ENCODE results near the gene FBXO5. TPM values are rescaled to one million over a fixed set of nuclear protein-coding genes. Genes with fewer than 3 reads are reported as not detected.

Gene FBXO5
- total RNA-seq, 1 experiment from 2014 or later = 48.1 TPM

- DNase-seq (ENCODE audit: low spot score) = peak; percentile 75
Measured at GRCh38 chr6:152952045-152952444, 30.8 kb downstream of the FBXO5 start.

DNA sequence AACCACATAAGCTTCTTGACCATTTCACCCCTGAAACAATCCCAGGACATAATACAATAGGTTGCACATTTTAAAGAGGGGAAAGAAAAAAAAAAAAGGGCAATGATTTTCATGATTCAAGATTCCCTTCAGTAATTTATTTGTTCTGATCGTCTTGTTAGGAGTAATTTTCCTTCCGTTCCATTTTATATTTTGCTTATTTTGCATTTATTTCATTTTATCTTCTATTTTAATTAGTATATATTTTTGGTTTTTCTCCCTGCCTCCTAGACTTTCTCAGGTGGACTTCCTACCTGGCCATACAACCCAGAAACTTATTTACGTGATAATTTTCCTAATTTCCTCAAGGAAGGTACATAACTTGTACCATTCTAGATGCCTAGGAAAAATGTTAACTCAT is 32.6 kb downstream of the FBXO5 start:
- DNase-seq (ENCODE audit: low spot score) = no peak

DNA sequence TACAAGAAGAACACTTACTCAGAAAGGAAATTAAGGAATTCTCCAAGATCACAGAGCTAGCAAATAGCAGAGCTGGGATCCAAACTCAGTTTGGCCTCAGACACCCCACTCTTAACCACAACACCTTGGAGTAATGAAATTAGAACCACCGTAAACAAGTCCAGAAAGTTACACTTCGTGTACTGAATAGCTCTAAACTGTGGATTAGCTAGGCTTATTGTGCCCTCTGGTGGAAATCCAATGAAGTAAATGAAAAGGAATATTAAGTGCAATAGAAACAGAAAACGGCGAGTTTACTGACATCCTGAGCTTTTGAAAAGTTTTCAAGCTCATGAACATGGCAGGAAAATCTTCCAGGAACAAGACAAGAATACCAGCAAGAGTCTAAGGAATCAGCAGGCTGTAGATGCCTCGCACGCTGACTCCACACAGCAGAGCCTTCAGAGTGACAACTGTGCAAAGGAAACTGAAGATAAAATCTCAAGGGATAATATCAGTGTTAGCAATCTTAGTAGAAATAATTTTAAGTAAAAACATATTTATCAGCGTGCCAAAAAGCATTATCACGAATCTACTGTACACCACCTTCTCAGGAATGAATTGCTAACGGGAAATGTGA is 34.6 kb downstream of the FBXO5 start:
- peak; percentile 55 for DNase-seq (ENCODE audit: low spot score)

- DNase-seq (ENCODE audit: low spot score) = no peak
Measured at GRCh38 chr6:152946995-152947394, 35.8 kb downstream of the FBXO5 start.

- DNase-seq (ENCODE audit: low spot score) = no peak
Measured at GRCh38 chr6:152946484-152946883, 36.4 kb downstream of the FBXO5 start.

- DNase-seq (ENCODE audit: low spot score) = no peak
Measured at GRCh38 chr6:152943260-152943897, 39.5 kb downstream of the FBXO5 start.

GRCh38 chr6:152942319-152942869 is 40.4 kb downstream of the FBXO5 start:
- no peak for DNase-seq (ENCODE audit: low spot score)

GRCh38 chr6:152941746-152942145 is 41.1 kb downstream of the FBXO5 start:
- no peak for DNase-seq (ENCODE audit: low spot score)

DNA sequence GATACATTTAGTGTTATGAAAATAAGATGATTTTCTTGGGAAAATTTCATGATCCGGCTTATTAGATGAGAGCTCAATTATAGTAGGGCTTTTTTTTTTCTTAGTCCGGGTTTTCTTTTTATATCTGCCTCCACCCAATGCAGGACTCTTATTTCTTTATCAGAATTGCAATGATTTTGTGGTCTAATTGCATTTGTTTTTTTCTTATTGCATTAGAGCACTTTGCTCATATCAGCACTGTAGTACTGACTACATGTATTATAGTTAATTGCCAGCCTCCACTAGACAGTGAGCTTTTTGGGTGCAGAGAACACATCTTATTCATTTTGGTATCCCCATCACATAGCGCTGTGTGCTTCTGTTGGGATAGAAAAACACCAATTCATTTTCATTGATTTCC is 50.0 kb downstream of the FBXO5 start:
- no peak for DNase-seq (ENCODE audit: low spot score)

DNA sequence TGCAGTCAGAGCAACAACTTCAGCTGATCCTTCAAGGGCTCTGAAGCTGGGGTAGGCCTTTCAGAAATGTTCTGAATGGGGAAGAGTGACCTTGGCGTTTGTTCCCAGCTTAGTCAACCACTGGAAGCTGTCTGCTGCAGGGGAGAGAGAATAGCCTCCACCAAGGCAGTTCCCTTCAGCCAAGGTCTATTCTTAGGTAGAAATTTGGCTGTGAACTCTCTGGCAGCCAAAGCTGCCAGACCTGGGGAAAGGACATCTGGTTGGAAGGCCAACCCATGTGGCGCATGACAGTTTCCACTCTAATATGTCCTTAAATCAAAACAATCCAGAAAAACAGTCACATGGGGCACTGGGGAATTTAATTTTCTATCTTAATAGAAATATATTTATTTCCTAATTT is 60.1 kb downstream of the FBXO5 start:
- DNase-seq (ENCODE audit: low spot score) = no peak

Other genes starting within 250 kb of the FBXO5 start
- gene VIP, start 232.2 kb downstream of the FBXO5 start, total RNA-seq (2014; rRNA removed; shearing (Covaris generic)) = 0.93 and 0.96 TPM in 2 replicates
- 22.8 and 30.2 TPM in 2 replicates for gene MTRF1L, start 19.7 kb upstream of the FBXO5 start, total RNA-seq (2014; rRNA removed; shearing (Covaris generic))
- 2.9 and 6.5 TPM in 2 replicates for gene RGS17, start 148.2 kb upstream of the FBXO5 start, total RNA-seq (2014; rRNA removed; shearing (Covaris generic))